LHCN-M2 (cell line): ENCODE measurements around the gene KCNA10. TPM values are rescaled to one million over a fixed set of nuclear protein-coding genes. Genes with fewer than 3 reads are reported as not detected.
"Not testable (repeated sequence)": the region's sequence is repeated elsewhere in the genome, so short reads cannot be mapped to it uniquely, and the experiment has no call there.

ENCODE experiments used
- DNase-seq: peaks from one replicate; pipeline ENCODE4 v3.0.0-alpha.2; 2012; ENCODE audit warnings: low read depth
- total RNA-seq: library from RNA; depleted of rRNA; stranded (reverse); fragments of >200 nt; gene quantifications from 2 replicates; pipeline ENCODE4 v1.2.3, GENCODE V29; 2014

The KCNA10 gene
- total RNA-seq, 1 experiment from 2014 or later = not detected

DNA sequence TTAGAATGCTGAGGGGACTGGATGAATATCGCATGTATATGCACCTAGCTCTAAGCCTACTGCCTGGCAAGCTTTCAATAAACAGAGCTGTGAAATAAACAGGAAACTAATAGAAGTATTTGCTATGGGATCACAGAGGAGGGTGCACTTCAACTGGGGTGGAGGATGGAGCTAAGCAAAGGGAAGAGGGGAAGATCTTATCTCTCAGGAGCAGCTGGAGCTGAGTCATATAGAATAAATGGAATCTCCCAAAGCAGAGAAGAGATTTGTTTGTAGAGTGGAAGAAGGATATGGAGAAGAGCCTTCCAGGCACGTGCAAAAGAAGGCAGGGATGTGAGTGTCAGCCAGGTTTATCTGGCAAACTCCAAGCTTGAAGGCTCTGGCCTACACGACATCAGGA, 17.0 kb upstream of the KCNA10 start:
- DNase-seq = no peak

DNA sequence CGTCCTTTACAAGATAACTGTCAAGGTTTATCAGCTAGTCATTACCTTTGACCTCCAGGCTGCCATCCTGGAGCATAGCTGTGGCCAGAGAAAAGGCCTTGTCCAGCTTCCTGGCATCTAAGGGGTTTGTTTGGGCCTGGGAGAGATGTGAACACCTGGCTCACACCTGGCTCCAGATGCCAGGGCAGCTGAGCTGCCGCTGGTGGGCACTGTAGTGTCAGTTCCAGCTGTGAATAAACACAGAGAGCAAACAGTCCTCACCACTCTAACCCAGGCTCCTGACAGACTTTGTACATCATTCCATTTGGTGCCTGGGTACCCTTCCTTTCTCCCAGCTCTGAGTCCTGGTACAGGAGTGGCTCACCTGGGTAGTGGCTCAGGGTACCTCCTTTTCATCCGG, 14.3 kb upstream of the KCNA10 start:
- no peak for DNase-seq

DNA sequence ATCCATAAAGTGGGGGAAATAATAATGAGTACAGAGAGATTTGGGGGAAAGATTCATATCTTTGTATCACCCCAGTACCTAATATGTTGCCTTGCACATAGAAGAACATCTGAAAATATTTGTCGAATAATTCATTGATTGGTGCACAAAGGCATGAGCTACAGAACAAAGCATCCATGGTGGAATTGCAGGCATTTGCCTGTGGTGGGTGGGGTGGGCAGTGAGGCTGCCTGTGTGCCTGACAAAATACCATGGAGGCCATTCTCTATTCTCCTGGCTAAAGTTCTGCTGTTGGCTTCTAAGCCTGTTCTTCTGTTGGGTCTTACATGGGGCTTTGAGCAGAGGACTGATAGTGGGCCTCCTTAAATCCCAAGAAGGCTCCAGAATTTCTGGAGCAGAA, 10.0 kb upstream of the KCNA10 start:
- DNase-seq = no peak

DNA sequence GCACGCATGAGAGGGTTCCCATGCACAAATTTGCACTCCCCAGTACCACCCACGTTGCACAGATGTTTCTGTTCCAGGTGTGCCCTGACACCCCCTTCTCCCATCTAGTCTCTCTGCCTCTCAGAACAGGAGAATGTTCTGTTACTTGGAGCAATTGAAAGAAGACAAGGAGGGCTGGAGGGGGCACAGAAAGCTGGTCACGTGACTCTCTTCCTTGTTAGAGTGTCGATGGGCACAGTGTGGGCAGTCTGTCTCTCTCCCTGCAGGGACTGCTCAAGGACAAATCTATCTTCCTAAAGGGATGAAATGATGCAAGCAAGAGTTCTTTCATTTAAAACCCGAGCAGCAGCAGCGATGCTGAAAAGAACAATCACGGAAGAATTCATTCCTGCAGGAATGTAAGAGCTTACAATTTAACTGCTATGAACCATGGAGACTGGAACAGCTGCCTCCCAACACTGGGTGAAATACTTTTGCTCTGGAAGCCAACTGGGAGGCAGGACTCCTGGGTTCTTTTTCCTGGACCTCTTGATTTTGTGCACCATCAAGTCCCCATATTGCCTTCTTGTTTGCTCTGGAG, 7.3 kb upstream of the KCNA10 start:
- DNase-seq = no peak

DNA sequence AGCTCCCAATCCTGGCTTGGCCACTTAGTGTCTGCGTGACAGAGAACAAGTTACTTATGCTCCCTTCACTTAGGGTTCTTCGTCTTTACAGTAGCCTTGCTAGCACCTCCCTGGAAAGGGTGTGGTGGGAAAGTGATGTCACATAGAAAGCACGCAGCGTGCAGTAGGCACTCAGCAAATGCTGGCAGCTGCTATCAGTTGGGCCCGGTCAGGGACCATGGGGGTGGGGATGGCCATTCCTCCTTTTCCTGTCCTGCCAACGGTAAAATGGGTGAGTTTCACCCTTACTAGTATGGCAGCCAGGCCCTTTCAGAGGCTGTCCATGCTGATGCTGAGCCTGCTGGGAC, 6.2 kb upstream of the KCNA10 start:
- DNase-seq = no peak

GRCh38 chr1:110524311-110525248, 5.6 kb upstream of the KCNA10 start:
- peak; percentile 13 for DNase-seq

- DNase-seq = no peak
Measured at GRCh38 chr1:110523011-110523410, 4.0 kb upstream of the KCNA10 start.

DNA sequence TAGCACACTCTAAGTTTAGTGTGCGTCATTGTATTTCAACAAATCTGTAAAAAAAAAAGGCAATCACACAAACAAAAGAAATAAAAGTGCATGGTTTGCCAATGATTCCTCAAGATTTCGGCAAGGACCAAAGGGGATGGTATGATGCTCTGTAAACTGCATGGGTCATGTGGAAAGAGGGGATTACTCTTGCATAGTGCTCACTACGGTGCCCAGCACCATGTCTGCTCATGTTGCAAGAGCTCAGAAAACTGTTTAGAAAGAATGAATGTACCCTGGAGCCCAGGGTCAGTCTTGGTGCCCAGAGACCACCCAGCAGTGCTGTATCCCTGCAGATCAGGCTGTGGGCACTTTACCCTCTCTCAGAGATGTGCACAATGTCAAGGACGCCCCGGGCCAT, 3.6 kb upstream of the KCNA10 start:
- DNase-seq = no peak

DNA sequence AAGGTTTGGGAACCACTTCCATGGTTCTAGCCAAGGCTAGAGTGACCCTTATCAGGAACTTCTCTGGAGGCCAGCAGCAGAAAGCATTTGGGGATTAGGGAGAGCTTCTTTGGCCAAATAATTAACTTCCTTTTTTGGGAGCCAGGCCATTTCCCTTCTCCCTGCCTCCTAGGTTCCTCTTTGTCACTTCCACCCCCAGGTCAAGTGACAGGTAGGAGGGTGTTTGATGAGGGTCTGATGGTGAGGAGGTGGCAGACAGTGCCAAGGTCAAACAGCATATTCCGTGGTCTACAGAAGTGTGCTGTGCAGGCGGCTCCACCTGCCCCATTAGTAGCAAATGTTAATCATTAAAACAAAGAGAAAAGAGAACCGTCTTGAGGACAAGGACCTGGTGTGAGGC, 1.9 kb upstream of the KCNA10 start:
- DNase-seq = no peak

- peak; percentile 7 for DNase-seq
Measured at GRCh38 chr1:110515891-110516290, 3.1 kb downstream of the KCNA10 start.

- no peak for DNase-seq
Measured at GRCh38 chr1:110515041-110515440, 3.9 kb downstream of the KCNA10 start.

DNA sequence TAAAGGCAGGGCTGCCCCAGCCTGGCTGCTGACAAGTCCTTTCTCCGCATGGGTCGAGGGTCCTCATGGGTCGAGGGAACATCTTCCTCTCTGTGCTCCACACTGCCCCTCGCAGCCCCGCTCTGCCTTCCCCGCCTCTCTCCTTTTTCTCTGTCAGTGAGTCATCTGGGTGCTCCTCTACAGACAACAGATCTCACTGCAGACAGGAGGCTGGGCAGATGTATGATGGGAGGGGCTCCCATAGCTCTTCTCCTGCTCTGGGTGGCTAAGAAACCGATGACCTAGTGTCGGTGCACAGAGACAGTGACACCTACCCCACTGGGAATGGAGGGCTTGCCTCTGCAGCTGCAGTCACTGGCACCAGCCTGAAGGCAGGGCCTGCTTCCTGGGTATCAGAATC, 5.5 kb downstream of the KCNA10 start:
- peak; percentile 6 for DNase-seq

GRCh38 chr1:110511436-110511835, 7.5 kb downstream of the KCNA10 start:
- no peak for DNase-seq

- DNase-seq = not testable (repeated sequence)
Measured at GRCh38 chr1:110510921-110511320, 8.1 kb downstream of the KCNA10 start.

- no peak for DNase-seq
Measured at GRCh38 chr1:110509655-110510054, 9.3 kb downstream of the KCNA10 start.

- no peak for DNase-seq
Measured at GRCh38 chr1:110508028-110508940, 10.7 kb downstream of the KCNA10 start.

DNA sequence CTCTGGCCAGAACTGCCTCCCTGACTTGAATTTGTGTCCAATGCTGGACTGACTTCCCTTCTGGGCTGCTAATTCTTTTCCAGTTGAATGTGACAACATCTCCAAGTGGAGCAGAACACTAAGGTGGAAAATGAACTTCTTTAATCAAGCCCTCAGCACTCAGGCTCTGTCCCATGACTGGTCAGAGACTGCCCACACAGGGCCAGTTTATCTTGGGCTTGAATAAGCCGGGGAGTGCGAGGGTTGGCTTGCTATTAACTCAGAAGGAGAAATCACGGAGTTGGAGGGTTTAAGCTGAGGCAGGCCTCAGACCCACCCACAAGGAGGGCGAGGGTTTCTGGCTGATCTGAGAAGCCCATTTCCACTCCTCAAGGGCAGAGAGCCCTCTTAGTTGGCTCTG, 12.4 kb downstream of the KCNA10 start:
- no peak for DNase-seq

- DNase-seq = no peak
Measured at GRCh38 chr1:110505596-110505995, 13.4 kb downstream of the KCNA10 start.

- no peak for DNase-seq
Measured at GRCh38 chr1:110504226-110504625, 14.7 kb downstream of the KCNA10 start.

DNA sequence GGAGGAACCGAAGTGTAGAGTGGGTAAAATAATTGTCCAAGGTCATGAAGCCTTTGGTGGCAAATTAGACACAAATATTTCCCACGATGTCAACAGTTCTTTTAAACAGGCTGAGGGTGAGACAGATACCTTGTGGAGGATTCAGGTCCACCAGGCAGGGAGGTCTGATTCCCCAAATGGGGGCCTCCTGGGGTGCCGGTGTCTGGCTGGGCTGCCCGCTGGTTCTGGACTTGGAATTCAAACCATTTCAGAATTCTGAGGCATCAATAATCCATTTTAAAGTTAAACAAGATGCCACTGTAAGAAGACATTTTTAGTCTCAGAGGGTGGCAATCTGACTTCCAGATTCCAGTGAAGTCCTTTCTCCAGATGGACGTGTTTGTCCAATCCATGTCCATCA, 15.5 kb downstream of the KCNA10 start:
- no peak for DNase-seq

GRCh38 chr1:110502402-110503151, 16.4 kb downstream of the KCNA10 start:
- no peak for DNase-seq
